ENCODE data around the gene KCND2.
"Not testable (repeated sequence)": the region's sequence is repeated elsewhere in the genome, so short reads cannot be mapped to it uniquely, and the experiment has no call there.

Gene KCND2

DNA sequence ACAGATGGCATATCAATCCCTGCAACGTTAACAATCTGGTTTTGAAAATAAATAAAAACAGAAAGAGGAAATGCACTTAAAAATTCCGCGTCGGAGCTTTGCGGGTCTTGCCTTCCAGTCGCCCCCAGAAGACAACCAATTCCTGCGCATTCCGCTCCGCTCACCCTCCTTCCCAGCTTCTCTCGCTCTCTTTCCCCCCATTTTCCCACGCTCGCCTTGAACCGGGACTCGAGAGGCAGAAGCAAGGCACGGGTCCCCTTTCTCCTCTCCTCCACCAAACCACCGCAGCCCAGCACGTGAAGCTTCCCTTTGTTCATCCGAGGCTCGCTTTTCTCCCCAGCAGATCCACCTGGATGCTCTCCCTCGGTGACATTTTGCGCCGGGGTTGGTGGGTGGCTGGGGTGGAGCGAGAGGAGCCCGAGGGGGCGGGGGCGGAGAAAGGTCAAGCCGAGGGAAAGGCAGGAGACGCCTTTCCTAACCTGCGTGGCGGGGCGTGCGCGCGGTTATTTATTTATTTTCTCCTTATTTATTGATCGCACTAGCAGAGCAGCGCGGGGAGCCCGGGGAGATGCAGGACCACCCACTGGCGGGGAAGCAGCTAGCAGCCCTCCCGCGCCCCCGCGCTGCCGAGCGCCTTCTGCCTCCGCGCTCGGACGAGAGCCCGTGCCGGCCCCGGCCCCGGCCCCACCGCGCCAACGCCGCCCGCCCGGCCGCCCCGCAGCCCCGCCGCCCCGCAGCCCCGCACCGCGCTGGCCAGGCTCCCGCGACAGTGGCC is at the start of gene KCND2:
KCND2 (plus strand) TSS at position 475 of the 775 bp plus-strand sequence.
- no peak for DNase-seq (ENCODE audit: low read depth in 2 of 2)

DNA sequence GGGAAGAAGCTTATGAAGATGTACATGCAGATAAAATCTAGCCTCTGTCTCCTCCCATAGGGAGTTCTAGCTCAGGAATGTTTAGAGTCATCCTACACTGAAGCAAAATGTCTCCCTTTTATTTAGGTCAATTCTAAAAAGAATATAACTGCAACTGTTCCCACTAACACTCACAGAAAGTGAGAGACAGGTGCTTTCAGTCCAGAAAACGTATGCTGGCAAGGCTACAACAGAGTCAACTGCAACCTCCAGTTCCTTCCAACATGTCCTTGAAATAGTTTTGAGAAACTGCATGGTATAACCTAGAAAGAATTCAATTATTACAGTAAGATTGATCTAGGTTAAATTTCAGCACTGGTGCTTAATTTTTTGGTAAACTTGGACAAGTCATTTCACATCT is 46.8 kb upstream of the KCND2 start:
- DNase-seq (ENCODE audit: low read depth in 2 of 2): no peak

DNA sequence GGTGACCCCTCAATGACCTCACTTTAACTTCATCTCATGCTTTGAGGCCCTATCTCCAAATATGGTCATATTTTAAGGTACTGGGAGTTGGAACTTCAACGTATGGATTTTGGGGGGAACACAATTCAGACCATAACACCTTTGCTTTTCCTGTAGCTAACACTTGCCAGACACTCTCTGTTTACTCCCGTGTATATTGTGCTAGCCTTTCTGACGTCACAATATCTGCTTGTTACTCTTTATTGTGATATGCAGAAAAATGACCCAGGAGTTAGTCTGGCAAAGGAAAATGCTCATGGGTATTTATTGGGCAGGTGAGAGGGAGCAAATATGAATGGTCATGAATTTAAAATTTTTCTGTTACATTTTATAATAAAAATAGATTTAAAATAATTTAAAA is 45.7 kb upstream of the KCND2 start:
- no peak for DNase-seq (ENCODE audit: low read depth in 2 of 2)

DNA sequence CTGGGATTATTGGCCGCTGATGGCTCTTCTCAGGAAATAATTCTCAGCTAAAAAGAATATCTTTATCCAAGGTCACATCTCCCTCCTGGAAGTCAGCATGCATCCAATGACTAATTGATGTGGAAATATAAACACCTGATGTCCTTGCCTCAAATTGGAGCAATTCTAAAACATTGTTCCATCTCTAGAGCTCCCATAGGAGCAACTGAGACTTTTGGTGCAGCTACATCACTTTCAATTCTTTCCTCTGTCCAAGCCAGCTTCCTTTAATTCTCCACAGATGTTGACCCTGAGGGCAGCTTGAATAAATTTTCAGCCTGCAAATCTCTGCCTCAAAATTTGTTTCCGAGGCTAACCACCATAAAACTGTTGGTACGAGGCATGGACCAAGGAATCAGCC is 43.9 kb upstream of the KCND2 start:
- DNase-seq (ENCODE audit: low read depth in 2 of 2): no peak

DNA sequence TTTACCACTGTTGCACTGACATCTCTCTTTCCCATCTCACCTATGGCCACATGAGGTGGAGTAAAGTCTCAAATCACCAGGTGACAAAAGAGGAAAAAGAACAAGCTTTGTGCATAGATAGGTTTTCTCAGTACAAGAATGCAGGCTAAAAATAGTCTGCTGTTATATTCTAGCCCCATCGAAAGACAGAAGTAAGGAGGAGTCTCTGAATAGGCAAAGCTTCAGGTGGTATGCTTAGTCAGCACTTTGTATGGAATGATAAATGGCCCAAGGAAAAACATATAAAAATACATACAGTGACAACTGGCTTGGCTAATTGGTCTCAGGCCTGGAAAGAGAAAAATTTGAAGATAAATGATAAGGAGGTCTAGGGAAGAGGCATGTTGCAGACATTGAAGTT is 39.6 kb upstream of the KCND2 start:
- DNase-seq (ENCODE audit: low read depth in 2 of 2): no peak

DNA sequence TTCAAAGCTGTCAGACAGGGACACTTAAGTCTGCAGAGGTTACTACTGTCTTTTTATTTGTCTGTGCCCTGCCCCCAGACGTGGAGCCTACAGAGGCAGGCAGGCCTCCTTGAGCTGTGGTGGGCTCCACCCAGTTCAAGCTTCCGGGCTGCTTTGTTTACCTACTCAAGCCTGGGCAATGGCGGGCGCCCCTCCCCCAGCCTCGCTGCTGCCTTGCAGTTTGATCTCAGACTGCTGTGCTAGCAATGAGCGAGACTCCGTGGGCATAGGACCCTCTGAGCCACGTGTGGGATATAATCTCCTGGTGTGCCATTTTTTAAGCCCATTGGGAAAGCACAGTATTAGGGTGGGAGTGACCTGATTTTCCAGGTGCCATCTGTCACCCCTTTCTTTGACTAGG is 32.6 kb upstream of the KCND2 start:
- not testable (repeated sequence) for DNase-seq (ENCODE audit: low read depth in 2 of 2)

DNA sequence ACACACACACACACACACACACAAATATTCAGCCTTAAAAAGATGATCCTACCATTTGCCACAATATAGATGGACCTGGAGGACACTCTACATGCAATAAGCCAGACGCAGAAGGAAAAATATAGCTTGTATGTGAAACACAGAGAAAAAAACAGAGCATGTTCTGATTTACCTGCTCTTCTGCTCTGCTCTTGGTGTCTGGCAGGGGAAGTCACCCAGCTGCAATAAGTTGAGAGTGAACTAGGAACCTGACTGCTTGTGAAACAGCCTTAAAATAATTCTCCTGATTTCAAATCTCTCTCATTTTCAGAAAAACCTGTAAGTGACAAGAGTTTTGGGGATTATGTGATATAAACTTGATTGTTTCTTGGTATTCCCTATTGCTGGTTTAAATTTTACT is 31.0 kb upstream of the KCND2 start:
- DNase-seq (ENCODE audit: low read depth in 2 of 2): no peak

DNA sequence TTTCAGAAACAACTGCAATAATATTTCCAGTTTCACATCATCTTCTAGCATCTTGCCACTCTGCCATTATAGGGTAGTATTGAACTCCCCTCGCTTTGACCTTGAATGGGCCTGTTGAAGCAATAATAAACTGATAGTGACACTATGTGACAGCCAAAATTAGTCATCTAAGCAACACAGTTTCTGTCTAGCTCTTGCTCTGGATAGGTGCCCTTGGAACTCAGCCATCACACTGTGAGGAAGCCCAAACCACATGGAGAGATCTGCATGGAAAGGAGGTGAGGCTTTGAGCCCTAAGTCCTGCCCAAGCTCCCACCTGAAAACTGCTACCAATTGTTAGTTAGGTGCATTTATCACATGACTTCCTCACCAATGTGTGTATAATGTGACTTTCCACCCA is 18.1 kb upstream of the KCND2 start:
- no peak for DNase-seq (ENCODE audit: low read depth in 2 of 2)

DNA sequence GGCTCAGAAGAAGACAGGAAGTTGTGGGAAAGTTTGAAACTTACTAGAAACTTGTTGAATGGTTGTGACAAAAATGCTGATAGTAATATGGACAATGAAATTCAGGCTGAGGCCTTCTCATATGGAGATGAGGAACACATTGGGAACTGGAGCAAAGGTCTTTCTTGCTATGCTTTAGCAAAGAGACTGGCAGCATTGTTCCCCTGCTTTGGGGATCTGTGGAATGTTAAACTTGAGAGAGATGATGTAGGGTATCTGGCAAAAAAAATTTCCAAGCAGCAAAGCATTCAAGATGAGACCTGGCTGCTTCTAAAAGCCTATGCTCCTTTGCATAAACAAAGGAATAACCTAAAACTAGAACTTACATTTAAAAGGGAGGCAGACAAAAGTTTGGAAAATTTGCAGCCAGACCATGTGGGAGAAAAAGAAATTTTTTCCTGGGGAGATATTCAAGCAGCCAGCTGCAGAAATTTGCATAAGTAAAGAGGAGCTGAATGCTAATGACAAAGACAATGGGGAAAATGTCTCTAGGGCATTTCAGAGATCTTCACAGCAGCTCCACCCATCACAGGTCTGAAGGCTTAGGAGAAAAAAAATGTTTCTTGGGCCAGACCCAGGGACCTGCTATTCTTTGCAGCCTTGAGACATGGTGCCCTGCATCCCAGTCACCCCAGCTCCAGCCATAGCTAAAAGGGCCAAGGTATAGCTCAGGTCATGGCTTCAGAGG is 16.5 kb upstream of the KCND2 start:
- DNase-seq (ENCODE audit: low read depth in 2 of 2): no peak

DNA sequence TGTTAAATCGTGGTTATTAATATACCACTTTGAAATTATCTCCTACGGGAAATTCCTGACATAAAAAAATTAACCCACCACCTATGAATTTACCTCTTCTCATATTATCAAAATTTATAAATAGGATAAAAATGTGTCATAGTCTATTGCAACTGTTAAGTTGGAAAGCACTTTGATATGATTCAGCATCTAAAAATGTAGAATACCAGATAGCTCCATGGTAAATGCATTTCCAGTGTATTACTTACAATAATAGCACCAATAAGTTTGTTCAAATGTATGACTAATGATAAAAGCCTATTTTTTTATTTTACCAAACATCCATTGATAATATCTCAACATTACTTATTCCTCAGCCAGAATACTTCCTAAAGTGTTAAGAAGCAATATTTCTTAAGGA is 13.6 kb upstream of the KCND2 start:
- no peak for DNase-seq (ENCODE audit: low read depth in 2 of 2)

DNA sequence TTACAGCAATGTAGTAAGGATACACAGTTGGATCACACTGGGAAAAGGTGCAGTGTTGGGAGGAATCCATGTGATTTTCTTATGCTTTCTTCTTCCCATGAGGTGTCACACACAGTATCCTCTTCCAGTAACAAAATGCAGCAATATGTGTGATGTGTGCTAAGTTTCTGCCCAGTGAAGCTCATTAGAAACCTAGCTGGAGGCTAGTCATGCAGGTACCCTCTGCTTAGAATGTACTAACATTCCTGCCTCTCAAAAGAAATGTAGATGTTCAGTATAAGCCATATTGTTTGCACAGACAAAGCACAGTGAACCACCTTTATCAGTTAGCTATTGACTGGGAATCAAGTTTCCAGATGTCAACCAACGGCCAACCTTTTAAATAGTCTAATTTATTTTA is 12.9 kb upstream of the KCND2 start:
- DNase-seq (ENCODE audit: low read depth in 2 of 2): no peak

DNA sequence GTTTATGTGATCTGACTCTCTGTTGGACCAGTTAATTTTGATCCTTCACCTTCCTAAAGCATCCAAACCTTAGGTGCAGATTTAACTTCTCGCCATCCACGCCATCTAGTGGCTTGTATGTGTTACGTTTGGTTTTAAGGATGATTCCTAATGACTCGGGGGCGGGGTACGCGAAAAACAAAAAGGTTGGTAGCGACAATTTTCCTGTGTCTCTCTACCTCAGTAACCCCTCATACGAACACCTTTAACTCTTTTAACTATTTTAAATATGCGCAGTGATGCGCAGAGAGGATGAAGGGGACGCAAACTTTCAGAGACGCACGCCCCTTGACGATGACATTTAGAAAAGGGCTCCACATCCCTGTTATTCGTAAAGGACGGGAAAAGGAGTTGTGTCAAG is 714 bp upstream of the KCND2 start:
- DNase-seq (ENCODE audit: low read depth in 2 of 2): no peak

DNA sequence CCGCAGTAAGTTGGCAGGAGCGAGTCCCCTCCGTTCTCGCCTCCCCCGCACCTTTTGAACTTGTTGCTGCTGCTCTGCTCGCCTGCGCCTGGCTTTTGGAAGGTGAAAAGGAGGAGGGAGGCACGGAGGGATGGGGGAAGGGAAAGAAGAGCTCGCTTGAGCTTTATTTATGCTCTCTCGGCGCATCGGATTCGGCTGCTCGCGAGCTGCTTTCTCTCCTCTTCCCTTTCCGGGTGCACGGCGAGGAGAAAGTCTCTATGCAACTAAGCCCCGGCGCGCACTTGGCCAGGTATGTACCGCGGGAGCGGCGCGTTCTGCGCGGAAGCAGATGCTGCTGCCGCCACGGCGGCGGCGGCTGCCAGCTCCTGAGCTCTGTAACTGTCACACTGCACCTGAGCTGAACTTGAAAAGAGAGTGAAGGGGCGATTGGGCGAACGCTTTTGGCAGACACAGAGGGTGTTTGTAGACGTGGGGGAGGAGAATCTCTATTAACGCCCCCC is 551 bp downstream of the KCND2 start:
- no peak for DNase-seq (ENCODE audit: low read depth in 2 of 2)

DNA sequence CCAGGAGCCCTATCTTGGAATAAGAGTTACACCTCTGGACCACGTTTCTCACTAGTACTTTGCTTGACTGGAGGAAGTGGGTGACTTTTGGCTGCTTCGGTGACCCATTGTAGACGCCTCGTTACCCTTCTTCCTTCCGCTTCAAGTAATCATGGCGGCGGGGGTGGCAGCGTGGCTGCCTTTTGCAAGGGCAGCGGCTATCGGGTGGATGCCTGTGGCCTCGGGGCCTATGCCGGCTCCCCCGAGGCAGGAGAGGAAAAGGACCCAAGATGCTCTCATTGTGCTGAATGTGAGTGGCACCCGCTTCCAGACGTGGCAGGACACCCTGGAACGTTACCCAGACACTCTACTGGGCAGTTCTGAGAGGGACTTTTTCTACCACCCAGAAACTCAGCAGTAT is 1.5 kb downstream of the KCND2 start:
- DNase-seq (ENCODE audit: low read depth in 2 of 2): no peak

DNA sequence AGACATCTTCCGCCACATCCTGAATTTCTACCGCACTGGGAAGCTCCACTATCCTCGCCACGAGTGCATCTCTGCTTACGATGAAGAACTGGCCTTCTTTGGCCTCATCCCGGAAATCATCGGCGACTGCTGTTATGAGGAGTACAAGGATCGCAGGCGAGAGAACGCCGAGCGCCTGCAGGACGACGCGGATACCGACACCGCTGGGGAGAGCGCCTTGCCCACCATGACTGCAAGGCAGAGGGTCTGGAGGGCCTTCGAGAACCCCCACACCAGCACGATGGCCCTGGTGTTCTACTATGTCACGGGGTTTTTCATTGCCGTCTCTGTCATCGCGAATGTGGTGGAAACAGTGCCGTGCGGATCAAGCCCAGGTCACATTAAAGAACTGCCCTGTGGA is 1.9 kb downstream of the KCND2 start:
- DNase-seq (ENCODE audit: low read depth in 2 of 2): no peak

DNA sequence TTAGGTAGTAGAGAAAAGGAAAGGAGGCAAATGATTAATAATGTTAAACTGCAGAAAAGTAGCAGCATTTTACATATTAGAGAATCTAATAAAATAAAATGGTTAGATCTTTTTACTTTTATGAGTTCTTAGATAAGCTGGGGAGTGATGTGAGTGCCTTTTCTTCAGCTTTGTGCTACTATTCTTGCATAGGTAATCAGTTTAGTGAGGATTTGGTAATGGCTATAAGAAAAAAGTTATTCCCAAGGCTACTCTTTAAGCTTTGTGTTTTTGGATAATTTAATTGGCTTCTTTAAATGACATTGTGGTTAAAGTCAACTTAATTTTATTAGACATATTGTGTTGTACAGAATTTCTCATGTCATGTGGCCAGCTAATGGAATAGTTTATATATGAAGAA is 3.7 kb downstream of the KCND2 start:
- DNase-seq (ENCODE audit: low read depth in 2 of 2): no peak

DNA sequence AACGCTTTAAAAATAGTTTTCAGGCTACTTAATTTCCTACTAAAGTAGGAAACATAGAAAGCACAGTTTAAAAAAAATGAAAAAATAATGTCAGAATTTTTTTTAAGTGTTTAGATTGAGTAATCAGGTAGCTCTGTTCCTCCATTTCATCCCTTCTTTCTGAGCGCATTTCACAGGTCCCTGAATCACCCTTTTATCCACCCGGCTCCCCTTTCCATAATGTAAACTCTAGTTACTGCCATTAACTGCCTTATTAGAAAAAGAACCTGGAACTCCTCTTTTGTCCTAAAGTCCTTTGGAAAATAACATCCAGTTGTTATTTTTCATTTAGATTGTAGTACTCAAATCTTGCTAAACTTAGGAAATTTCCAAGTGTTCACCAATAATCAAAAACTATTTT is 5.8 kb downstream of the KCND2 start:
- no peak for DNase-seq (ENCODE audit: low read depth in 2 of 2)

DNA sequence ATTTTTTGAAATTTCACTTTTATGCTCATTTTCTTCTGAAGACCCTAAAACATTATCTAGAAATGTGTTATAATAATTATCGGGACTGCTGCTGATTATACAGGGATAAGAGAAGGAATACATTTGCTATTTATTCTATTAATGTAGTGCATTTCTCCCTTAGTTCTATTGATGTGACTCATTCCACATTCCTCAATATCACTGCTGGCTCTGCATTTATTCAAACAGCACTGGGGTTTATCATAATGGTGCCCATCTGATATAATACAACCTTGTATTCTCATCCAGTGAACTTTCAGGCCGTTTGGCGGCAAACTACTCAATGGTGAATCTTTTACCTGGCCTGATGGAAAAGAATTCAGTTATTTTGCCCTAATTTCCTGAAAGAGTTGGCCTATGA is 7.8 kb downstream of the KCND2 start:
- DNase-seq (ENCODE audit: low read depth in 2 of 2): no peak

DNA sequence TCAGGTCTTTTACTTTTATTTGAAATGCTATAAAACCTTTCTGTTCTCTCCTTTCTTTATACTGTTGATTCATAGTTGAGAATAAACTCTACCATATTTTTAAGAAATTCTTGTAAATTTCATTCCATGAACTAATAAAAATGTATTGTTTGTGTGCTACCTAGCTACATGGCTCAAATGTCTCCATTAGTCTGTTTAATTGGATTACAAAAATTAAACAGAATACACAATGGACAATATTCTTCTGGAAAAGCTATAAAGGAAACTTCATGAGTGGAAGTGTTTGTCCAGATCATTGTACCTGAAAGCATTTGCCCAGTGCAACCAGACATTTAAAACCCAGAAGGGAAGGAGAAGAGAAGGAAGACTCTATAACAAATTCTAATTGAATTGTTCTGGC is 20.1 kb downstream of the KCND2 start:
- DNase-seq (ENCODE audit: low read depth in 2 of 2): no peak

DNA sequence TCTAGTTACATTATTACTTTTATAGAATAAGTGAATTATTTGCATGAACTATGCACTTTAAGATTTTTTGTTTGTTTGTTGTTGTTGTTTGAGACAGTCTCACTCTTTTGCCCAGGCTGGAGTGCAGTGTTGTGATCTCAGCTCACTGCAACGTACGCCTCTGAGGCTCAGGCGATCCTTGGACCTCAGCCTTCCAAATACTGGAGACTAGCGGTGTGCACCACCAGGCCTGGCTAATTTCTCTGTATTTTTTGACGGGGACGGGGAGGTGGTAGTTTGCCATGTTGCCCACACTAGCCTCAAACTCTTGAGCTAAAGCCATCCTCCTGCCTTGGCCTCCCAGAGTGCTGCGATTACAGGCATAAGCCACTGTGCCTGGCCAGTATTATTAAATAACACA is 29.2 kb downstream of the KCND2 start:
- no peak for DNase-seq (ENCODE audit: low read depth in 2 of 2)

DNA sequence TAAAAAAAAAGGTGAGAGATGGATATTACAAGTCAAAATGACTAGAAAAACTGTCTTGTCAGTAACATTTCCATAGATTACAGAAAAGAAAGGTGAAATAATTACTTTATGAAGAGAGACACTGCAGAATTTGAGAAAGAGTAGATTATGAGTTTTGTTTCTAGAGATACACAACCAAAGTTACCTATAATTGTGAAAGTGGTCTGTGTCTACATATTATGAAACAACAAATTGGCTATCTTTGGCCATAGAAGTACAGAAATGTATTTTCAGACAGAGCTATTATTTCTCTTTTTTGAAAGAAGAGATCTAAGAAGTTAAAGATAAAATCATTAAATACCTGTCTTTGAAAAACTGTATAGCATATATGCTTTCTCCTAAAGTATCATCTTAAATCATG is 30.1 kb downstream of the KCND2 start:
- no peak for DNase-seq (ENCODE audit: low read depth in 2 of 2)

DNA sequence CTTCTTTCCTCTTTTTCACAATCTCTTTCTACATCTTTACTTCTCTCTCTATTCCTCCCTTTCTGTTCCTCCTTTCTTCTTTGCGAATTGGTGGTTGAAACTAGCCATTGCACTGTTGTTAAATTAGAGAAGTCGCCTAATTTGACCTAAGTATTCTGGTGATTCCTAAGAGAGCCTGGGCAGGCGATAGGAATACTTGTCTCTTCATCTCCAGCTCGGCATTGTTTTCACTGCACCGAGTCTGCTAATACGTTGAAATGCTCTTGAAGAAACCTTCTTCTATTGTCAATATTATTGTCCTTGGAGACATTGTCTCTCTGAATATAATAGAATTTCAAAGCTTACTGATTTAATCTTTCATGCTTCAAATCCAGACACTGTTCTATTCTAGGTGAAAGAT is 31.7 kb downstream of the KCND2 start:
- no peak for DNase-seq (ENCODE audit: low read depth in 2 of 2)

DNA sequence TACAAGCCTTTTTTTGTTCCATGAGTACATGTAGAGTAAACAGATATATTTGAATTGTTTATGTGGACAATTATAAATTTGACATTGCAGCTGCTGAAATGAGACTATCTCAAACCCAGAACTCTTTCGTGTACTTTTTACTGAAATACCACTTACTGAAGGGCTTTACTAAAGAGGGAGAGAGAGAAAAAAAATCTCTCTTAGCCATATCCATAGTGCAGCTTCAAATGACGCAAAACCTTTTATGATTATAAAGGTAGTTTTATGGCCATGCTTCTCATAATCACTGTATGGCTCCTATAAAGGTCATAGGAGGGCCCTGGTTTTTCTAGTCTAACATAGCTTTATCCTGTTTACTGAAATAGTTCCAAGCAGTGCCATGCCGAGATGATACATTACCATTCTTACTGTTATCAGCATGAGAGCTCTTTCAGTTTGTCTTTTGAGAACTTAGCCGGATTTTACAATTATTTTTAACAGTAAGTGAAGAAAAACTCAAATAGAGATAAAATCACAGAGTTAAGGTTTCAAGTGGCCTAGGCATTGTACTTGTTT is 35.1 kb downstream of the KCND2 start:
- no peak for DNase-seq (ENCODE audit: low read depth in 2 of 2)
